ENCODE data around the gene SPATC1L.

DNA sequence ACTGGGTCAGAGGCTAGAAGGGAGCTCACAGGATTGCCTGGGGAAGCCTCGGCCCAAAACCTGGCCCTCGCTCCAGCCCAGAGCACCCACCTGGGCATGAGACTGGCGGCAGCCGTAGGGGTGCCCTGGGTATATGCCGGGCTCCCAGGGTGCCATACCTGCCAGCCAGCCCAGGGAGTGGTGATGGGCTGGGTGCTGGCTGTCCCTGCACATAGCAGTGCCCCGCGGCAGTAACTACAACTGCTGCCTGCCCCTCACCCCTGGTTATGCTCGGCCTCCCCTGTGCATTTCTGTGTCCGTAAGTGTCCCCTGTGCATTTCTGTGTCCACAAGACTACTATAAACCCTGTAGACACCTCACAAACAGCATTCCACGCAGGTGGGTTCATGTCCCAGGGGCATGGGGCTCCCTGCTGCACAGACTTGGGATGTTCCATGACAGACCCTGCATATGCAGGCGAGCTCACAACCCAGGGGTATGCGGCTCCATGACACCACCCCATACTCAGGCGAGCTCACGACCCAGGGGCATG lies 5.8 kb upstream of the SPATC1L start:
- TF ChIP-seq, protein P1, sequence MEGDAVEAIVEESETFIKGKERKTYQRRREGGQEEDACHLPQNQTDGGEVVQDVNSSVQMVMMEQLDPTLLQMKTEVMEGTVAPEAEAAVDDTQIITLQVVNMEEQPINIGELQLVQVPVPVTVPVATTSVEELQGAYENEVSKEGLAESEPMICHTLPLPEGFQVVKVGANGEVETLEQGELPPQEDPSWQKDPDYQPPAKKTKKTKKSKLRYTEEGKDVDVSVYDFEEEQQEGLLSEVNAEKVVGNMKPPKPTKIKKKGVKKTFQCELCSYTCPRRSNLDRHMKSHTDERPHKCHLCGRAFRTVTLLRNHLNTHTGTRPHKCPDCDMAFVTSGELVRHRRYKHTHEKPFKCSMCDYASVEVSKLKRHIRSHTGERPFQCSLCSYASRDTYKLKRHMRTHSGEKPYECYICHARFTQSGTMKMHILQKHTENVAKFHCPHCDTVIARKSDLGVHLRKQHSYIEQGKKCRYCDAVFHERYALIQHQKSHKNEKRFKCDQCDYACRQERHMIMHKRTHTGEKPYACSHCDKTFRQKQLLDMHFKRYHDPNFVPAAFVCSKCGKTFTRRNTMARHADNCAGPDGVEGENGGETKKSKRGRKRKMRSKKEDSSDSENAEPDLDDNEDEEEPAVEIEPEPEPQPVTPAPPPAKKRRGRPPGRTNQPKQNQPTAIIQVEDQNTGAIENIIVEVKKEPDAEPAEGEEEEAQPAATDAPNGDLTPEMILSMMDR (conservative IDR thresholded peaks at IDR 0.05) = no peak
- no peak for TF ChIP-seq ZFX (IDR thresholded peaks at IDR 0.05)

All from C4-2B (cell line).